Measurements from ENCODE around the gene TSPAN3.
A peak's percentile ranks its signal among the peaks of the same experiment; 100 is the strongest.

TSPAN3 gene

GRCh38 chr15:77027697-77028450 lies 43.0 kb downstream of the TSPAN3 start:
- TF ChIP-seq, protein P1, sequence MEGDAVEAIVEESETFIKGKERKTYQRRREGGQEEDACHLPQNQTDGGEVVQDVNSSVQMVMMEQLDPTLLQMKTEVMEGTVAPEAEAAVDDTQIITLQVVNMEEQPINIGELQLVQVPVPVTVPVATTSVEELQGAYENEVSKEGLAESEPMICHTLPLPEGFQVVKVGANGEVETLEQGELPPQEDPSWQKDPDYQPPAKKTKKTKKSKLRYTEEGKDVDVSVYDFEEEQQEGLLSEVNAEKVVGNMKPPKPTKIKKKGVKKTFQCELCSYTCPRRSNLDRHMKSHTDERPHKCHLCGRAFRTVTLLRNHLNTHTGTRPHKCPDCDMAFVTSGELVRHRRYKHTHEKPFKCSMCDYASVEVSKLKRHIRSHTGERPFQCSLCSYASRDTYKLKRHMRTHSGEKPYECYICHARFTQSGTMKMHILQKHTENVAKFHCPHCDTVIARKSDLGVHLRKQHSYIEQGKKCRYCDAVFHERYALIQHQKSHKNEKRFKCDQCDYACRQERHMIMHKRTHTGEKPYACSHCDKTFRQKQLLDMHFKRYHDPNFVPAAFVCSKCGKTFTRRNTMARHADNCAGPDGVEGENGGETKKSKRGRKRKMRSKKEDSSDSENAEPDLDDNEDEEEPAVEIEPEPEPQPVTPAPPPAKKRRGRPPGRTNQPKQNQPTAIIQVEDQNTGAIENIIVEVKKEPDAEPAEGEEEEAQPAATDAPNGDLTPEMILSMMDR (IDR thresholded peaks at IDR 0.05; ENCODE audit: low read length, missing control alignments) = no peak
- no peak for DNase-seq (ENCODE audit: low read depth)
- H3K4me3 ChIP-seq (replicated peaks; ENCODE audit: low read depth, low read length) = peak overlapping the region; percentile 37

- TF ChIP-seq, protein P1 (IDR thresholded peaks at IDR 0.05; ENCODE audit: low read length, missing control alignments) = no peak
- no peak overlapping the region for H3K4me3 ChIP-seq (replicated peaks; ENCODE audit: low read depth, low read length)
- no peak for DNase-seq (ENCODE audit: low read depth)
These were observed 43.7 kb downstream of the TSPAN3 start for GRCh38 chr15:77027111-77027696.

GRCh38 chr15:77026501-77027110 lies 44.3 kb downstream of the TSPAN3 start:
- no peak for DNase-seq (ENCODE audit: low read depth)
- TF ChIP-seq, protein P1 (IDR thresholded peaks at IDR 0.05; ENCODE audit: low read length, missing control alignments) = no peak
- no peak overlapping the region for H3K4me3 ChIP-seq (replicated peaks; ENCODE audit: low read depth, low read length)

GRCh38 chr15:77025941-77026411 lies 44.9 kb downstream of the TSPAN3 start:
- H3K4me3 ChIP-seq (replicated peaks; ENCODE audit: low read depth, low read length) = no peak overlapping the region
- TF ChIP-seq, protein P1 (IDR thresholded peaks at IDR 0.05; ENCODE audit: low read length, missing control alignments) = no peak
- DNase-seq (ENCODE audit: low read depth) = no peak

- no peak overlapping the region for H3K4me3 ChIP-seq (replicated peaks; ENCODE audit: low read depth, low read length)
- DNase-seq (ENCODE audit: low read depth) = no peak
- TF ChIP-seq, protein P1 (IDR thresholded peaks at IDR 0.05; ENCODE audit: low read length, missing control alignments) = no peak
These were observed 45.6 kb downstream of the TSPAN3 start for GRCh38 chr15:77025083-77025901.

DNA sequence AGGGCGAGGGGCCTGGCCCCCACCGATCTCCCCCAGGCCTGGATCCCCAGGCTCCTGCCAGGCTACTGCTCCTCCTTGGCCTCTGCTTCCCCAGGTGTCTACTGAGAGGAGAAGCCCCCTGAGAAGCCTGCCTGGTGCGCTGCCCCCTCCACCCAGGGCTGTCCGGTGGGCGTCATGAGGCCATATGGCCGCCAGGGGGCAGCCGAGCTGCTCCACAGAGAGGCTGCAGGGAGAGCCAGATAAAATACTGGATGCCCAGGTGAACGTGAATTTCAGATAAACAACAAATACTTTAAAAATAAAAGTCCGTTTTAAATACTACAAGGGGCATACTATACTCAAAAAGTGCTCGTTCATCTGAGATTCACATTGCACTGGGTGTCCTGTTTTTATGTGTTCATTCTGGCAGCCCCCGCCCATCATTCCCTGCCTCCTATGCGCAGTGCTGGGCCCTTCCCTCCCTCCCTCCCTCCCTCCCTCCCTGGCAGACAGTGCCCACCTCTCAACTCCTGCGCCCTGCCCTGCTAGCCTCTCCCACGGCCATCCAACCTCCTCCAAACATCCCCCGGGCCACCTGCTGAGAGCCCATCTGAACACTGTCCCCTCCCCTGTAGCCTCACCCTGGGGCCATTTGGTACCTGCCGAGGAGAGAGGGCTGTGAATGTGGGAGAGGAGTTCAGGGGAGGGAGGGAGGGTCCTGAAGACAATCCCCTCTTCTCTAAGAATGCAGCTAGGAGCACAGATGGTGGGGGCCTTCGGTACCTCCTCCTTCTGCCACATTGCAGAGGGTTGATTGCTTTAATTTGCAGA lies 46.4 kb downstream of the TSPAN3 start:
- TF ChIP-seq, protein P1 (IDR thresholded peaks at IDR 0.05; ENCODE audit: low read length, missing control alignments) = peak; percentile 91
- H3K4me3 ChIP-seq (replicated peaks; ENCODE audit: low read depth, low read length) = no peak overlapping the region
- DNase-seq (ENCODE audit: low read depth) = peak; percentile 53

All from fibroblast of pulmonary artery (primary cell).